GM18907 (cell line): ENCODE results near the gene C9orf153.

Experiments
- ATAC-seq: cut with Tn5 transposase; IDR thresholded peaks from one replicate; pipeline ENCODE4 v1.9.1; 2021; ENCODE audit warnings: mild to moderate bottlenecking, moderate library complexity; ENCODE audit not compliant: unreplicated experiment

The C9orf153 gene

DNA sequence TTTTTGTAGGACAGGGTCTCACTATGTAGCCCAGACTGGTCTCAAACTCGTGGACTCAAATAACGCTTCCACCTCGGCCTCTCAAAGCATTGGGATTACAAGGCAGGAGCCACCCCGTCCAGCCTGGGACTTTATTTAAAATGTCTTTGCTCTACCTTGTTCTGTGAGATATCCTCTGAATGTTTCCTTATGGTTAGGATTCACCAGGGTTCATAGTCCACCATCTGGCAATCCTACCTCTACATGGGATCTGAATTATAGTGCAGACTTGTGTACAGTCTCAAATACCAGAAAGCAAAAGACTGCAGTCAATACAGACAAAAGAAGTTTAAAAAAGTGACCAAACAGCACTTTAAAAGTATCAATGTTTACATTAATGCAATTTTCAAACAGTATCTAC, 12.8 kb upstream of the C9orf153 start:
- no peak for ATAC-seq

DNA sequence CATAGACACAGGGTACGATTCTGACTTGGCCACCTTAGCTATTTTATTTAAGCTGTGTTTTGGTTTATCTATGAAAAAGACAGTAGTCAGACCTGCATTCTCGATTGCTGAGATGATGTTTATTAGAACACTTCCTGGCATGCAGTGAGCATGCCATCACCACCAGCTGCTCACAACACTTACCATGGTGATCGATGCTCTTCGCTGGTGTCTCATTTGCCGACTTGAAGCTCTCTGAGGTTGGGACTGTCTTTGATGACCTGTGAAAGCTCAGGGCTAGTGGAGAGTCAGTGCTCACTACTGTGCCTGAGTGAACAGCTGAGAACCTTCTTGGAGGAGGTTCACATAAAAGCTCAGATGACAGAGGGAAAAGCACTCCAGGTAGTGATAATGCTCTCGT, 4.4 kb upstream of the C9orf153 start:
- ATAC-seq: no peak

DNA sequence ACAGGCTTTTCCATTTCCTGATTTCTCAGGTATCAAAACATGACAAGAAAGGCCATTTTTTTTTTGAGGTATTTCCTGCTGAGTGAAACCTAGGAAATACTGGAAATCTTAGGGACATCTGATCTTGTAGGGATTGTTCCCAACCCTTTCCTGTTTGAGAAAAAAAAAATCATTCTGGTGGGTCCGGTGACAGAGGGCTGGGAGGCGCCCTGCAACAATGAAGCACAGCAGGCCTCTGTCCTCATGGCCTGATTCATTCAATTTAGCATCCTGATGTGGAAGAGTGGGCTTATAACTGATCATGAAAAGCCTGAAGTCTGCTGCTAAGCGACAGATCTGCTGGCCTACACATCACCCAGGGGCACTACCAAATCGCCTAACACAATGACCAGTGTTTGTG, 3.0 kb upstream of the C9orf153 start:
- no peak for ATAC-seq

DNA sequence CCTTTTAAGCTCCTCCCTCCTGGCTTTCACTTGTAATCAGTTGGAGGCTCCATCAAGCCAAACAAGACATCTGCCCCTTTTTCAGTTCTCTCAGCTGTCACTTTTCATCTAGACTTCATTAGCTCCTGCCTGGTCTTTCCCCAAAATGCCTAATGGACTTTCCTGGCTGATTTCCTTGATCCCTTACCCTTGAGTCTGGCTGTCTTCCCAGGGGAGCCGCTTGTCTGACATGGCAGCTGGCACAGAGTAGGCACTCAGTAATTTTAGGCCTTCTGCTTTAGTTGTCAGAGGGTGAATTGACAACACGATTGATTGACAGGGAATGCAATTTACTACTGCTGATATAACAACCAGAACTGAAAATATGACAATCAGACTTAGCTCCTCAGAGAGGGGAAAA, 2.1 kb downstream of the C9orf153 start:
- no peak for ATAC-seq

DNA sequence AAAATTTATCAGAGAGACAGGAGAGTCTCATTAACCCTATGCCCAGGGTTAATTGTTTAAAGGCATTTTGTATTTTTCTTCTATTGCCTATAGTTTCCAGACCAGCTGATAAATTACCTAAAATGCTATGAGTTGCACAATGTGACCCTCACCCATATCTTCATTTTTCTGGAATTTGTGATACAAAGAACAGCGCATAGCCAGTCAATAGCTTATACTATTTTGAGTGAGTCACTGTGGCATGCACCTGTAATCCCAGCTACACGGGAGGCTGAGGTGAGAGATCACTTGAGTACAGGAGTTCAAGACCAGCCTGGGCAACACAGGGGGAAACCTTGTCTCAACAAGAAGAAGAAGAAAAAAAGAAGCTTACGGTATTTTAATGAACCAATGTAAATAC, 2.8 kb downstream of the C9orf153 start:
- ATAC-seq: no peak

DNA sequence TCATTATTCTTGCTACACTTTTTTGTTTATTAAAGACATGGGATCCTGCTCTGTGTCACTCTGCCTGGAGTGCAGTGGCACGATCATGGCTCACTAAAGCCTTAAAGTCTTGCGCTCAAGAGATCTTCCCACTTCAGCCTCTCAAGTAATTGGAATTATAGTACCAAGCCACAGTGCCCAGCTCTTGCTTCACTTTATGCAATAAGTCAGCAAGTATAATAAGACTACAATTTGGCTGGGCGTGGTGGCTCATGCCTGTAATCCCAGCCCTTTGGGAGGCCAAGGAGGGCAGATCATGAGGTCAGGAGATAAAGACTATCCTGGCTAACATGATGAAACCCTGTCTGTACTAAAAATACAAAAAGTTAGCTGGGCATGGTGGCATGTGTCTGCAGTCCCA, 5.9 kb downstream of the C9orf153 start:
- no peak for ATAC-seq

DNA sequence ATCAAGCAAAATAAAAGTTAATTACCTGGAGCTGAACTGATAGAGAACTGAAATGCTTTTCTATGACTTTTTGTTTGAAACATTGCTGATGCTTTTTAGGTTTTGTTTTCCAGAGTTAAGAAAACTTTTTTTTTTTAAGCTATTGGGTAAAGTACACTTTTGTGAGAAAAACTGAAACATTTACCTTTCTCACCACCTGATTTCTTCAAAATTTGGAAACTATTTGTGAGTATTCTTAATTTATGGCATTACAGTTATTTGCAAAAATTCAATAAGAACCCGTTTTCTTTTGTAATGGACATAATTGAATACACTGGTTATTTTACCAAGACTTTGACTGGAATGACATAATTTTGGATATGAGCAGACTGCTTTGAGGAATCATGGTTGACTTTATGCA, 6.6 kb downstream of the C9orf153 start:
- no peak for ATAC-seq

DNA sequence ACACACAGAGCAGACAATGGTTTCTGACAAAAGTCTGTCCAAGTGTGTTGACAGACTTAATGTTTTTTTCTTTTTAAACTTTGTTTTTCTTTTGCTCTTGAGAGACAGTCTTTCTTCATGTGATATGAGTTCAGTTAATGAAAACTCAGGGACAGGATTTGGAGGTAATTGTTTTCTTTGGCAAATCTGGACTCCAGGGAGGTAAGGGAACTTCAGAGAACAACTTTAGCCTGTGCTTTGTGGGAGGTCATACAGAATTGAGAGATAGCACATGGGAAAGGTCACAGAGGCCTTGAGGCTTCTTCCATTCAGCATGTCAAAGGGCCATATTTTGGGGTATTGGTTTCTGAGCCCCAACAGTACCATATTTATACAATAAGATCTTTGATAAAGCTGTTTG, 9.3 kb downstream of the C9orf153 start:
- no peak for ATAC-seq

DNA sequence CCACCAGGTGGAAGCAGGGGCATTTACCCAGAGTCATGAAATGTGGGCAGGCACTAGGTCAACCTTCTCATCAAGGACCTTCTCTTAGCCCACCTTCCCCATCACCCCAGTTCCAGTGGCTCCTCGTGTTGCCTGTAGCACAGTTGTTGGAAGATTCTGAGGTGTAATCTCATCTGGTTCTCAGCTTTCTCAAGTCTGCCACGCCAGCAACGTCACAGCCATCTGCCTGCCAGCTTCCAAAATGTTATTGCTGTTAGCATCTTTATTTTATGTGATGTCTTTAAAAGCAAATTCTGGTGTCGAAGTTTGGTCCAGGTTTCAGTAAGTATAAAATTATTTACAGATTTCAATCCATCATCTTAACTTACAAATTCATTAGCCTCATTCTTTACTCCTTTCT, 10.7 kb downstream of the C9orf153 start:
- no peak for ATAC-seq

DNA sequence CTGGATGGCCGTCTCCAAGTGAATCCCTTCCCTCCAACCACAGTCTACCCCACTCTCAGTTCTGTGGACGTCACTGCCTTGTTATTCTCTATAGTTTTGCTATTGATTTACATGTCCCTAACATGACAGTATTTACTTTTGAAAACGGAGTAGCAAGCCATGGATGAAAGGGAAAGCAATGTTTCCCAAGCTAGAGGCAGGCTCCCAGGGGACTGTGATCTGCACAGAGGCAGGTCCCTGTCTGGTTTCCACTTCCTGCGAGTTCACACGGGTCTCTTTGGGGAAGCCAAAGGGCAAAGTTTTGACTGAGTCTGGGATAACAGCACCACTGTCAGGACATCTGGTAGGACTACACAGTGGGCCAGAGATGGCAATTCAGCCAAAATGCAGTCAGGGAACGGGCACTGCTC, 12.7 kb downstream of the C9orf153 start:
- ATAC-seq: peak; percentile 98

DNA sequence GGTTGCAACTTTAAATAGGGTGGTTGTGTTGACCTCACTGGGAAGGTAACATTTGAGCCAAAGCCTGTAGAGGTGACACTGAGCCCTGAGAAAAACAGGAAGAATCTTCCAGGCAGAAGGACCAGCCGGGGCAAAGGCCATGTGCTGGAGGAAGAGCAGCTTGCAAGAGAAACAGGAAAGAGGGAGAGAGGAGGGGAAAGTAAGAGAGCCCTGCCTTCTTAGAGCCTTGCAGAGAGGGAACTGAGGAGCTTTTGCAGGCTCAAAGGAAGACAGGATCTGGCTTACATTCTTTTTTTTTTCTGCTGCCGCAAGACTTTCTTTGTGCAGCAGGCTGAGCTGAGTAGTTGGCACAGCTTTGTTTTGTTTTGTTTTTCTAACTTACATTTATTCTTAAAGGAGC, 17.4 kb downstream of the C9orf153 start:
- no peak for ATAC-seq

DNA sequence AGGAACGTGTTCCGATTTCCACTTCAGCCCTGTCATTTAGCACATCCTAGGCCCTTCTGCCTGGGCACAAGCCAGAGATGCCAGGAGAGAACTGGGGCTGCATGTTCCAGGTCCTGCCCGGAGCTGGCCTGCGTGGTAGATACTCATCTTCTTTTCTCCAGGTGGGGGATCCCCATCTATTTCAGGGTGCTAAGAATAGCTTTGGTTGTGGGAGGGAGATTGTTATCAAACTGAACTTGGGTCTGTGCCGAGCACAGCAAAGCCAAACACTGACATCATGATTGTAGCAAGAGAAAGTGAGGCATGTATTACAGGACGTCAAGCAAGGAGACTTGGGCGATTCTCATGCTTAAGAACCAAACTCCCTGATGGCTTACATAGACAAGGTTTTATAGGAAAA, 18.2 kb downstream of the C9orf153 start:
- ATAC-seq: no peak

DNA sequence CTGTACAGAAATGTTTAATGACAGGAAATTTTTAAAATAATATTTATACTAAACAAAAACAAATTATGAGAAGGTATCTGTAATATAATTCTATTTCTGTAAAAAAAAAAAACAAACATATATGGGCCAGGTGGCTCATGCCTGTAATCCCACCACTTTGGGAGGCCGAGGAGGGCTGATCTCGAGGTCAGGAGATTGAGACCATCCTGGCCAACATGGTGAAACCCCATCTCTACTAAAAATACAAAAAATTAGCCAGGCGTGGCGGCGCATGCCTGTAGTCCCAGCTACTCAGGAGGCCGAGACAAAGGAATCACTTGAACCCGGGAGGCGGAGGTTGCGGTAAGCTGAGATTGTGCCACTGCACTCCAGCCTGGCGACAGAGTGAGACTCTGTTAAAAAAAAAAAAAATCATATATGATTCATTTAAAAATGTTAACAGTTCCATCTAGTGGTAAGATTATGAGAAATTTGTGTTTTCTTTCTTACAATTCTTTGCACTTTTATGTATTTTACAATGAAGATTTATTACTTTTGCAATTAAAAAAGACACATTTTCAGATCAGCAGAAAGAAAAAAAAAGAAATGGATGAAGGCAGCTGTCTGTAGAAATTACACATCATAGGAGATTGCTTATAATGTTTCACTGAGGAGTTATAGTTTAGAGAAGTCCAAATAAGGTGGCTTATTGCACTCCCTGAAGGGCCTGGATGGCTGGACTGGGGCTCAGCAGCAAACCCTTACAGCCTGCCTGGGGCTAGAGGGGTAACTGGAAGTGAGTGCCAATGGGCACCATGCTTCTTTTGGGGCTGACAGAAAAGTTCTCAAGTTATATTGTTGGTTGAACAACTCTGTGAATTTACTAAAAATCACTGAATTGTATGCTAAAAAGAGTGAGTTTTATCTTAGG, 20.3 kb downstream of the C9orf153 start:
- ATAC-seq: no peak

DNA sequence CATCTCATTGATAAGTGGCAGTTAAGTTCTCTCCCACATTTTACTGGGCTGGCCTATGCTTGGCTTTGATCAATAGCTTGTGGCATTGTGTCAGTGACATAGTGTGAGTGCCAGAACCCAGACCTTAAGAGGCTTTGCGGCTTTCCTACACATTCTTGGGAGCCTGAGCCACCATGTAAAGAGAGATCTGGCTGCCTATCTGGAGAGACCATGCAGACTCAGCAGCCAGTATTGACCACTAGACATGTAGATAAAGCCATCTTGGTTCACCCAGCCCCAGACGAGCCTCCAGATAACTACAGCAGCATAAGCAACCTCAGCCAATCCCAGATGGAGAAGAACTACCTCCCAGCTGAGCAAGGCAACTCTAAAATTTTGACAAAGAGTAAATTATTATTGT, 28.6 kb downstream of the C9orf153 start:
- no peak for ATAC-seq

DNA sequence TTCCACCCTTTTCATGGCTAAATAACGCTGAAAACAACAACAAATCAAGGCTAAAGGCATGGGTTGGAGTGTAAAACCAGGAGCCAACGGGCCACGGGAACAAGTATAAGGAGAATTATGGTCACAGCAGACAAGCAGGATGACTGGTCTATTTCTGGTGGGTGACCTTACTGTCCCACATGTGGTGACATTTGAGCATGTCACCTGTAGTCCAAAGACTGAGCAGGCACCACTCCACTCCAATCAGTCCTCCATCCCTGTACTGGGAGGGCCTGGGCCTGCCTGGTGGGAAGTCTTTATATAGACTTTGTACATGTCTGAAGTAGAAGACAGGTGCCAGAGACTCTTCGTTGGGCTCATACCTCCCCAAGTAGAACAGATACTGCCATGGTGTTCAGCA, 36.8 kb downstream of the C9orf153 start:
- no peak for ATAC-seq

DNA sequence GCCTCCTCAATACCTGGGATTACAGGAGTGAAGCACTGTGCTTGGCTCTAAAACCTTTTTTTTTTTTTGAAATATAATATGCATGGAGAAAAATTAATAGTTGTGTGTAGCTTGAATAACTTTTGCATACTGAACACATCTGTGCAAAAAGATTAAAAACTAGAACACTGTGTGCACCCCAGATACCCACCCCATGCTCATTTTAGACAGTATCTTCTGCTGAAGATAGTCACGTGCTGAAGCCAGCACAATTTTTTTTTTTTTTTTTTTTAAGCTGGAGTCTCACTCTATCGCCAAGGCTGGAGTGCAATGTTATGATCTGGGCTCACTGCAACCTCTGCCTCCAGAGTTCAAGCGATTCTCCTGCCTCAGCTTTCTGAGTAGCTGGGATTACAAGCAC, 39.9 kb downstream of the C9orf153 start:
- no peak for ATAC-seq

DNA sequence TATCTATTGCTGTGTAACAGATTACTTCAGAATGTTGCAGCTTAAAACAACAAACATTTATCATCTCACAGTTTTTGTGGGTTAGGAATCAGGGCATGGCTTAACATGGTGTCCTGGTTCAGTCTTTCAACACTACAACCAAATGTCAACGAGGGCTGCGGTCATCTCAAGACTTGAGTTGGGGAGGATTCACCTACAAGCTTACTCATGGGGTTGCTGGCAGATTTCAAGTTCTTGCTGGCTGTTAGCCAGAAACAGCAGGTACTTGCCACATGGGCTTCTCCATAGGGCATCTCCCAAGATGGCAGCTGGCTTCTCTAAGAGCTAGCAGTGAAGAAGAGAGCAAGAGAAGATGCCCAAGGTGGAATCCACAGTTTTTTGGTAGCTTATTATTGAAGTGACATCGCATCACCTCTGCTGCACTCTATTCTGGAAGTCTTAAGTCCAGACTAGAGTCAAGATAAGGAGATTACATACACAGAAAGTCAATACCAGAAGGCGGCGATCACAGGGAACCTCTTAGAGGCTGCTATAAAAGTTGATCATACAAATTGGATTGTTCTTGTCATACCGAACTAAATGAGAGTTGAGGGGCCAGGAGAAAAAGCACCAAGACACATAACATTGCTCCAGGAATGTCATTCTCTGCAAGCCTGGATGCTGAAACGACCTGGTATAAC, 42.2 kb downstream of the C9orf153 start:
- no peak for ATAC-seq

DNA sequence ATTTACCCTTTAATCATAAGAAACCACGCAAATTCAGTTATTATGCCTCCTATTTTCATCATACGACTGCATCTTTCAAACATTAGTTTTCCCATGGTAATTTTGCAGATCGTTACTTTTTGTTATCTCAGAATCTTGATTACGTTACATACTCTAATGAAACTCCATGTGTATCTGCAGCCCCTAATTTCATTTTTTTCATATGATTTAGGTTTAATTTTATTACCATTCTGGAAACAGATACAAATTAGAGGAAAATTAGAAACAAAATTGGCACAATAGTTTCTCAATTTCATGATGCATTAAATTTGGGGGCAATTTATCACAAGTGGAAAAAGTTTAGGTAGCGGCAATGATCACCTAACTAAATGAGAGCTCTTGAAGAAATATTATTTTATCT, 52.3 kb downstream of the C9orf153 start:
- ATAC-seq: no peak

DNA sequence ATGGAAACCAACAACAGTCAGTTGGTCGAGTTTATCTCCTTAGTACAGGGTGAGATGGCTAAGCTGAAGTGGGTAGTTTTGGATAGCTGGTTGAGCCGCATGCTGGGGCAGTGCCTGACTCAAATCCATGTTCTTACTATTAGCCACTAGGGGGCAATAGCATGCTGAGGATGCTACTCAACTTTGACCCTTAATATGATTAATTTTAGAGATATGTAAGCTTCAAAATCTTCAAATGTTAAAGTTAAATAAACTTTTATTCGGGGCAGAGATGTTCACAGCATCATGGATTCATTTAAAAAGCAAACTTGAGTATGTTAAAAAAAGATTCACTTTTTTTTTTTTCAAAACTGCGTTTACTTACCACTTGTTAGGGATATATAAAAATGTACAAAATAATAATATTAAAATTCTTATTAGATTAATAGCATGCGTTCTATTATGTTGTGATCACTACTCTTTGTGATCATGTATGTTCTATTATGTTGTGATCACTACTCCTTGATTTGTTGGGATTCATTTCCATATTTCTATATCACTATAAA, 57.0 kb downstream of the C9orf153 start:
- peak; percentile 67 for ATAC-seq

DNA sequence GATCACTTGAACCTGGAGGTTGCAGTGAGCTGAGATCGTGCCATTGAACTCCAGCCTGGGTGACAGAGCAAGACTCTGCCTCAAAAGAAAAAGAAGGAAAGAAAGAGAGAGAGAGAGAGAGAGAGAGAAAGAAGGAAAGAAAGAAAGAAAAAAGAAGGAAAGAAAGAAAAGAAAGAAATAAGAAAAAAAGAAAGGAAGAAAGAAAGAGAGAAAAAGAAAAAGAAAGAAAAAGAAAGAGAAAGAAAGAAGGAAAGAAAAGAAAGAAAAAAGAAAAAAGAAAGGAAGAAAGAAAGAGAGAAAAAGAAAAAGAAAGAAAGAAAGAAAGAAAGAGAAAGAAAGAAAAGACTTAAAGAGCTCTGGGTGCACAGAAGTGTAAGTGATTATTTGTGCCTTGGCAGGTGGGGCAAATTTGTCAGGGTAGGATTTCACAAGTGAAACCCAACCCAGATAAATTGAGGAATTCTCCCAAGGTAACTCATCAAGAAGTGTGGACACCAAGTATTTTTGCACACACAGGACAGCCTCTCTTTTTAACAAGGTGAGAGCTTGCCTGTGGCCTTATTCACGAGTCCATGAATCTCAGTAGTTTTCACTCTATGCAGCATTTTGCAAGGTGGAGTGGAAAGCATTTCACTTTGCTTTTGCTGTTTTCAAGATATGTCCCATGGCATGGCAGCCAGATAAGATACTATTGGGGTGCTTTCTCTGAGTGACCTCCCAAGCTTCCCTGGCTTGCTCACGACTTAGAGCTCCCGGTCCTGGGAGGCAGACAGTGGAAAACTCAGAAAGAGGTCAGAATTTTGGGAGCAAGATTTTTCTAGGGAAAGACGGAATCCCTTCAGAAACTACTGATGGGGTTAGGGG, 57.8 kb downstream of the C9orf153 start:
- peak; percentile 11 for ATAC-seq

DNA sequence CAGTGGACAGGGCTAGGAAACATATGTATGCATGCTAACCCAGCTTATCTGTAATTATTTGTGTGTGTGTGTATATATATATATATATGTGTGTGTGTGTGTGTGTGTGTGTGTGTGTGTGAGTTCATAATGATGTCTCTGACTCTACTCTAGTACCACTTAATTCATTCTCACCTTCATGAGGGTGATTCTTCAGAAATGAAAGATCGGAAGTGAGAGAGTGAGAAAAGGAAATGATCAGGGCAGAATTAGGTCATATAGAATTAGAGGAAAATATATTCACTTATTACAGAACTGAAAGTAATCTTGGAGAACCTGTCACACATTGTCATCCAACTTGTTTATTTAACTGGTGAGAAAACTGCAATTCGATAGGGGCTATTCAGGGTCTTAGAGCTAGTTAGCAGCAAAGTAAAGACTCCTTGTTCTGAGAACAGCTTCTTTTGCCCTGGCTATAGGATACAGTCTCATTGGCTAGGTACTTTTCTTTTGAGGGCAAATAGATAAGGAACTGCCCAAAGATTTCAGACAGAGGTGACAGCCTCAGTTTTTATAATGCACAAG, 58.8 kb downstream of the C9orf153 start:
- ATAC-seq: no peak
